Trophoblast cell (in vitro differentiated cells and primary cell): ENCODE measurements around the gene TMEM130. TPM values are rescaled to one million over a fixed set of nuclear protein-coding genes. Genes with fewer than 3 reads are reported as not detected.

Experiments used
- DNase-seq, 2 donors: peaks; one replicate each; pipeline ENCODE4 v3.0.0-alpha.2; 2016
- H2AFZ ChIP-seq: 2 replicates; pipeline ENCODE4 v1.6.1; 2013; ENCODE audit warnings: low read length, moderate library complexity, mild to moderate bottlenecking; ENCODE audit not compliant: insufficient read depth, poor library complexity
- H2AK5ac ChIP-seq: 2 replicates; pipeline ENCODE4 v1.6.1; 2013; ENCODE audit warnings: mild to moderate bottlenecking, low read length
- H2BK120ac ChIP-seq: 2 replicates; pipeline ENCODE4 v1.6.1; 2013; ENCODE audit warnings: low read length, mild to moderate bottlenecking, moderate library complexity; ENCODE audit not compliant: insufficient read depth, poor library complexity
- H2BK12ac ChIP-seq: 2 replicates; pipeline ENCODE4 v1.6.1; 2013; ENCODE audit warnings: mild to moderate bottlenecking, low read length, moderate library complexity
- H2BK5ac ChIP-seq: 2 replicates; pipeline ENCODE4 v1.6.1; 2013; ENCODE audit warnings: low read length, low read depth, moderate library complexity, mild to moderate bottlenecking; ENCODE audit not compliant: poor library complexity
- H3K14ac ChIP-seq: 2 replicates; pipeline ENCODE4 v1.6.1; 2013; ENCODE audit warnings: mild to moderate bottlenecking, low read length
- H3K18ac ChIP-seq: 2 replicates; pipeline ENCODE4 v1.6.1; 2013; ENCODE audit warnings: mild to moderate bottlenecking, low read length
- H3K23ac ChIP-seq: 2 replicates; pipeline ENCODE4 v1.6.1; 2013; ENCODE audit warnings: low read length
- H3K27ac ChIP-seq: 2 replicates; pipeline ENCODE4 v1.5.1; 2013; ENCODE audit warnings: low read depth, mild to moderate bottlenecking, inconsistent platforms, low read length, moderate library complexity
- H3K27me3 ChIP-seq: 2 replicates; pipeline ENCODE4 v1.6.1; 2013; ENCODE audit warnings: inconsistent platforms, mild to moderate bottlenecking, low read length, moderate library complexity; ENCODE audit not compliant: insufficient read depth
- H3K36me3 ChIP-seq, 2 experiments: 1 replicate in 1 of 2; 2 replicates in 1 of 2; pipeline ENCODE4 v1.6.1; 2013; ENCODE audit warnings: low read length in 2 of 2, mild to moderate bottlenecking in 2 of 2, moderate library complexity in 1 of 2; ENCODE audit not compliant: insufficient read depth in 2 of 2, control insufficient read depth in 1 of 2
- H3K4ac ChIP-seq: 2 replicates; pipeline ENCODE4 v1.6.1; 2013; ENCODE audit warnings: low read depth, mild to moderate bottlenecking, low read length, moderate library complexity
- H3K4me1 ChIP-seq, 2 experiments: 1 replicate in 1 of 2; 2 replicates in 1 of 2; pipeline ENCODE4 v1.6.1; 2013; ENCODE audit warnings: low read length in 2 of 2, mild to moderate bottlenecking in 2 of 2, moderate library complexity in 1 of 2; ENCODE audit not compliant: insufficient read depth in 2 of 2, control insufficient read depth in 1 of 2
- H3K4me2 ChIP-seq: 2 replicates; pipeline ENCODE4 v1.6.1; 2013; ENCODE audit warnings: inconsistent platforms, mild to moderate bottlenecking, low read length, moderate library complexity
- H3K4me3 ChIP-seq: 2 replicates; pipeline ENCODE4 v1.5.1; 2013; ENCODE audit warnings: mild to moderate bottlenecking, low read depth, low read length, inconsistent platforms
- H3K79me1 ChIP-seq: one replicate; pipeline ENCODE4 v1.6.1; 2013; ENCODE audit warnings: low read length
- H3K79me2 ChIP-seq: 2 replicates; pipeline ENCODE4 v1.6.1; 2013; ENCODE audit warnings: low read length, mild to moderate bottlenecking; ENCODE audit not compliant: control insufficient read depth, insufficient read depth, poor library complexity
- H3K9ac ChIP-seq: 2 replicates; pipeline ENCODE4 v1.6.1; 2013; ENCODE audit warnings: mild to moderate bottlenecking, low read length
- H3K9me3 ChIP-seq: 2 replicates; pipeline ENCODE4 v1.6.1; 2013; ENCODE audit warnings: low read depth, mild to moderate bottlenecking, control low read depth, inconsistent platforms, low read length; ENCODE audit not compliant: insufficient read depth
- H4K12ac ChIP-seq: 2 replicates; pipeline ENCODE4 v1.6.1; 2013; ENCODE audit warnings: low read depth, mild to moderate bottlenecking, low read length, moderate library complexity
- H4K8ac ChIP-seq: 2 replicates; pipeline ENCODE4 v1.6.1; 2013; ENCODE audit warnings: low read depth, mild to moderate bottlenecking, low read length, moderate library complexity
- H4K91ac ChIP-seq: one replicate; pipeline ENCODE4 v1.6.1; 2013; ENCODE audit warnings: low read depth, mild to moderate bottlenecking, low read length, moderate library complexity
- WGBS: extraction: QIAGEN DNeasy Blood & Tissue Kit; methylation state at CpG from one replicate; pipeline ENCODE4 v1.1.7; 2013; ENCODE audit warnings: missing lambda C conversion rate; ENCODE audit not compliant: insufficient read length, insufficient coverage; ENCODE audit errors: extremely low coverage; 5-methylcytosine and 5-hydroxymethylcytosine counted together
- polyA plus RNA-seq: library from polyadenylated mRNA; stranded (reverse); fragments of 200-250 nt; gene quantifications from 2 replicates; pipeline ENCODE4 v1.2.3, GENCODE V29; 2013

Gene TMEM130
- polyA plus RNA-seq = 0.19 and 0.29 TPM in 2 replicates

- Histone ChIP-seq H2BK120ac (no peak within 1 kb of the TSS), H3K4me3 (peak within 1 kb of the TSS; percentile 66), H3K79me2 (peaks cover 3% of the 10 kb centered on the region), H2AFZ (peak within 1 kb of the TSS; percentile 8), H3K18ac (no peak within 1 kb of the TSS), H3K27me3 (peaks cover 25% of the 10 kb centered on the region), H3K27ac (no peak within 1 kb of the TSS), H4K8ac (no peak within 1 kb of the TSS), H4K12ac (no peak within 1 kb of the TSS), H2BK5ac (no peak within 1 kb of the TSS), H3K4me2 (peak within 1 kb of the TSS; percentile 74), H3K4ac (no peak within 1 kb of the TSS), H3K14ac (no peak within 1 kb of the TSS), H3K36me3 (no peaks in the 10 kb centered on the region), H2BK12ac (no peak within 1 kb of the TSS), H2AK5ac (no peak within 1 kb of the TSS), H3K23ac (no peak within 1 kb of the TSS), H4K91ac (peak within 1 kb of the TSS; percentile 42), H3K79me1 (peaks cover 8% of the 10 kb centered on the region), H3K4me1 (peaks cover 23 to 28% of the 10 kb centered on the region in 2 experiments), H3K9me3 (peaks cover 1% of the 10 kb centered on the region), H3K9ac (no peak within 1 kb of the TSS)
- no CpG with 5 or more reads among the region's 69 CpGs for WGBS
- peak in 1 of 2 donors; percentile 9 for DNase-seq
Measured at GRCh38 chr7:98869597-98870120, at the start of gene TMEM130. TSS of gene TMEM130 (minus strand) at chr7:98870014. CDS start at chr7:98869861, 153 bp downstream.

DNA sequence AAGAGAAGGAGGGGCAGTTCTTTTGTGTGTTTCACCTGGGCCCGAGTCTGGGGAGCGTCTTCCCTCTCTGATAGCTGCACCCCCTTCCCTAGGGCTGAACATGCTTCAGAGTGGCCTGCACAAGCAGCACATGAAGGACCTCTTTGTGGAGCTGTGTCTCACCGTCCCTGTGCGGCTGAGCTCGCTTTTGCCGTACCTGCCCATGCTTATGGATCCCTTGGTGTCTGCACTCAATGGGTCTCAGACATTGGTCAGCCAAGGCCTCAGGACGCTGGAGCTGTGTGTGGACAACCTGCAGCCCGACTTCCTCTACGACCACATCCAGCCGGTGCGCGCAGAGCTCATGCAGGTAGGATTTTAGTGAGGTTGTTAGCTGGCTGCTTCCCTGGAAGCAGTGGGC, 47.5 kb upstream of the TMEM130 start:
- H3K9me3 ChIP-seq = no peaks in the 10 kb centered on the region
- no peak overlapping the region for H3K9ac ChIP-seq
- no peak overlapping the region for H3K4ac ChIP-seq
- no peak overlapping the region for H4K91ac ChIP-seq
- H3K4me2 ChIP-seq = no peak overlapping the region
- H3K79me2 ChIP-seq = no peaks in the 10 kb centered on the region
- H4K12ac ChIP-seq = no peak overlapping the region
- peaks cover 53 to 67% of the 10 kb centered on the region in 2 experiments for H3K36me3 ChIP-seq
- H2BK5ac ChIP-seq = no peak overlapping the region
- H2BK12ac ChIP-seq = no peak overlapping the region
- DNase-seq = no peak
- H3K23ac ChIP-seq = no peak overlapping the region
- H3K79me1 ChIP-seq = no peaks in the 10 kb centered on the region
- H2AFZ ChIP-seq = no peak overlapping the region
- H3K4me3 ChIP-seq = peak overlapping the region; percentile 13
- WGBS = no CpG with 5 or more reads among the region's 12 CpGs
- no peak overlapping the region for H3K14ac ChIP-seq
- no peak overlapping the region for H2AK5ac ChIP-seq
- no peaks in the 10 kb centered on the region for H3K27me3 ChIP-seq
- H3K18ac ChIP-seq = no peak overlapping the region
- no peaks in the 10 kb centered on the region for H3K4me1 ChIP-seq
- H3K27ac ChIP-seq = no peak overlapping the region
- no peak overlapping the region for H2BK120ac ChIP-seq
- no peak overlapping the region for H4K8ac ChIP-seq

DNA sequence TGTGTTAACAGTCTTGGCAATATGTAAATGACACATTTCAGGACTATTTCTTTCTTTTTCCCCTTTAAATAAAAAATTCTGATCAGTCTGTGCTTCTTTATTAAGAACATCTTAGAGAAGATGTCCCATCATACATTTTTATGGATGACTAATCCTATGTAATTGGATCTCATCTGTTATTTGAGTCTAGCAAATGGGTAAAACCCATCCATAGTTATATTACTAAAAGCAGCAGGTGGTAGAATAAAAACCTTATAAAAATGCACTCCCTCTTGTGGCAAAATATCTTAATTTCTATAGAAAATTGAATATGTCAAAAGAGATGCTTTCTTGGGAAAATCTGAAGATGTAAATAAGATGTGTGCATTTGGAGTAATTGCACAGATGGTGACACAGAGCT, 43.8 kb upstream of the TMEM130 start:
- no peak overlapping the region for H3K4me2 ChIP-seq
- H2BK120ac ChIP-seq = no peak overlapping the region
- no peak overlapping the region for H2AK5ac ChIP-seq
- H3K27me3 ChIP-seq = no peaks in the 10 kb centered on the region
- no peak overlapping the region for H3K4me3 ChIP-seq
- H3K4me1 ChIP-seq = no peaks in the 10 kb centered on the region
- H3K79me2 ChIP-seq = no peaks in the 10 kb centered on the region
- H3K9ac ChIP-seq = no peak overlapping the region
- H4K91ac ChIP-seq = no peak overlapping the region
- no peak overlapping the region for H3K27ac ChIP-seq
- no peak overlapping the region for H3K18ac ChIP-seq
- no peak overlapping the region for H2AFZ ChIP-seq
- no peak overlapping the region for H3K23ac ChIP-seq
- no peak overlapping the region for H2BK12ac ChIP-seq
- H4K12ac ChIP-seq = no peak overlapping the region
- H3K9me3 ChIP-seq = peaks cover 2% of the 10 kb centered on the region
- no peak overlapping the region for H3K14ac ChIP-seq
- peaks cover 50 to 68% of the 10 kb centered on the region in 2 experiments for H3K36me3 ChIP-seq
- H2BK5ac ChIP-seq = no peak overlapping the region
- no peak overlapping the region for H4K8ac ChIP-seq
- DNase-seq = no peak
- no peaks in the 10 kb centered on the region for H3K79me1 ChIP-seq
- no peak overlapping the region for H3K4ac ChIP-seq

DNA sequence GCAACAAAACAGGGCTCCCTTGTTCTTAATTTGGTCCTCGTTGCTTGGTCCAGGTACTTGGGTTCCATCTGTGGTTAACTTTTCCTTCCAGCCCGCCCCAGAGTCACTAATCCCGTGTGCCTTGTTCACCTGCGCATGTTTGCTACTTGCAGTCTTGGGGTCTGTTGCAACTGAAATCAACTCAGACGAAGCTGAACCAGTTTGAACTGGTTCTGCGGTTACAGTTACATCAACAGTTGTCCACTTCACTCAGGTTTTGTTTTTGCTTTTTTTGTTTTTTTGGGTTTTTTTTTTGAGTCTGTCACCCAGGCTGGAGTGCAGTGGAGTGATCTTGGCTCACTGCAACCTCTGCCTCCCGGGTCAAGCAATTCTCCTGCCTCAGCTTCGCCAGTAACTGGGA, 43.2 kb upstream of the TMEM130 start:
- no peaks in the 10 kb centered on the region for H3K79me1 ChIP-seq
- no peak overlapping the region for H3K4me2 ChIP-seq
- no peak overlapping the region for H3K18ac ChIP-seq
- peaks cover 2% of the 10 kb centered on the region for H3K9me3 ChIP-seq
- no peak overlapping the region for H3K27ac ChIP-seq
- H2BK12ac ChIP-seq = no peak overlapping the region
- H2AK5ac ChIP-seq = no peak overlapping the region
- H2BK5ac ChIP-seq = no peak overlapping the region
- no peaks in the 10 kb centered on the region for H3K27me3 ChIP-seq
- H3K4me1 ChIP-seq = no peaks in the 10 kb centered on the region
- H3K79me2 ChIP-seq = no peaks in the 10 kb centered on the region
- H3K9ac ChIP-seq = no peak overlapping the region
- H2BK120ac ChIP-seq = no peak overlapping the region
- WGBS = no CpG with 5 or more reads among the region's 8 CpGs
- no peak for DNase-seq
- H3K23ac ChIP-seq = no peak overlapping the region
- no peak overlapping the region for H3K14ac ChIP-seq
- no peak overlapping the region for H4K91ac ChIP-seq
- H4K12ac ChIP-seq = no peak overlapping the region
- H3K4ac ChIP-seq = no peak overlapping the region
- H2AFZ ChIP-seq = no peak overlapping the region
- H3K4me3 ChIP-seq = no peak overlapping the region
- H3K36me3 ChIP-seq = peaks cover 54 to 70% of the 10 kb centered on the region in 2 experiments
- no peak overlapping the region for H4K8ac ChIP-seq
